Smooth muscle cell (in vitro differentiated cells): ENCODE measurements around the gene SORCS1. TPM values are rescaled to one million over a fixed set of nuclear protein-coding genes. Genes with fewer than 3 reads are reported as not detected.

Source experiments
- DNase-seq: peaks from one replicate; lab custom pipeline; 2025; ENCODE audit not compliant: unreplicated experiment; lab: John Stamatoyannopoulos, UW
- H2AFZ ChIP-seq: fragments of 200-600 bp; sonication (generic); 2 replicates; pipeline ENCODE4 v1.6.0; 2016; ENCODE audit warnings: antibody characterized with exemption, low read depth, mild to moderate bottlenecking
- H3F3A ChIP-seq: fragments of 200-600 bp; sonication (generic); 2 replicates; pipeline ENCODE4 v1.6.0; 2017; ENCODE audit warnings: antibody characterized with exemption, low read depth
- H3K27ac ChIP-seq: fragments of 200-600 bp; sonication (generic); 2 replicates; pipeline ENCODE4 v1.5.1; 2016; ENCODE audit warnings: low read depth, mild to moderate bottlenecking
- H3K27me3 ChIP-seq: fragments of 200-600 bp; sonication (generic); 2 replicates; pipeline ENCODE4 v1.6.1; 2016; ENCODE audit warnings: low read depth, mild to moderate bottlenecking
- H3K36me3 ChIP-seq: fragments of 200-600 bp; sonication (generic); 2 replicates; pipeline ENCODE4 v1.5.1; 2016; ENCODE audit warnings: low read depth
- H3K4me1 ChIP-seq: fragments of 200-600 bp; sonication (generic); 2 replicates; pipeline ENCODE4 v1.5.1; 2016; ENCODE audit warnings: low read depth
- H3K4me2 ChIP-seq: fragments of 200-600 bp; sonication (generic); 2 replicates; pipeline ENCODE4 v1.6.0; 2016; ENCODE audit warnings: mild to moderate bottlenecking
- H3K4me3 ChIP-seq: fragments of 200-600 bp; sonication (generic); 2 replicates; pipeline ENCODE4 v1.5.1; 2016; ENCODE audit warnings: mild to moderate bottlenecking
- H3K79me2 ChIP-seq: fragments of 200-600 bp; sonication (generic); 2 replicates; pipeline ENCODE4 v1.6.0; 2016; ENCODE audit warnings: low read depth, mild to moderate bottlenecking
- H3K9ac ChIP-seq: fragments of 200-600 bp; sonication (generic); 2 replicates; pipeline ENCODE4 v1.6.0; 2016; ENCODE audit warnings: low read depth
- H3K9me3 ChIP-seq: fragments of 200-600 bp; sonication (generic); replicated peaks from 2 replicates; pipeline ENCODE4 v1.5.1; 2016; ENCODE audit warnings: low read depth
- H4K20me1 ChIP-seq: fragments of 200-600 bp; sonication (generic); 2 replicates; pipeline ENCODE4 v1.6.0; 2016; ENCODE audit warnings: low read depth
- CTCF ChIP-seq: fragments of 200-600 bp; sonication (generic); IDR thresholded peaks from 2 replicates; pipeline ENCODE4 v1.5.1; 2017; ENCODE audit warnings: borderline replicate concordance, mild to moderate bottlenecking, antibody characterized with exemption; ENCODE audit not compliant: insufficient read depth, poor library complexity, severe bottlenecking
- WGBS: methylation state at CpG from one replicate; pipeline ENCODE4 v1.1.7; 2016; ENCODE audit warnings: low lambda C conversion rate; 5-methylcytosine and 5-hydroxymethylcytosine counted together
- polyA plus RNA-seq: library from polyadenylated mRNA; unstranded; fragments of >200 nt; fragmentation: Nextera tagmentation; extraction: Ambion mirVana; gene quantifications from 2 replicates; pipeline ENCODE4 v1.2.1, GENCODE V29; 2016
- total RNA-seq: library from RNA; depleted of rRNA; stranded (reverse); fragments of >200 nt; gene quantifications from 2 replicates; pipeline ENCODE4 v1.2.3, GENCODE V29; 2014

Gene SORCS1
- total and polyA plus RNA-seq, 2 experiments from 2014 or later = 0.67 TPM; not detected in 1

- Histone ChIP-seq H3K27me3 (no peaks in the 10 kb centered on the region), H3K36me3 (no peaks in the 10 kb centered on the region), H3K9me3 (no peaks in the 10 kb centered on the region), H4K20me1 (no peaks in the 10 kb centered on the region), H3K4me1 (peaks cover 4% of the 10 kb centered on the region), H2AFZ (no peak overlapping the region), H3K9ac (no peak overlapping the region), H3K27ac (no peak overlapping the region), H3K79me2 (no peaks in the 10 kb centered on the region), H3K4me3 (no peak overlapping the region), H3F3A (no peaks in the 10 kb centered on the region), H3K4me2 (no peak overlapping the region)
- no peak for DNase-seq
- TF ChIP-seq CTCF = no peak
- WGBS = 96% methylated on average over 2 of the region's 2 CpGs
These were observed 261.3 kb downstream of the SORCS1 start for GRCh38 chr10:106903180-106903579.

GRCh38 chr10:106900016-106900652 lies 264.4 kb downstream of the SORCS1 start:
- H3K36me3 ChIP-seq = no peaks in the 10 kb centered on the region
- no peak overlapping the region for H2AFZ ChIP-seq
- H3F3A ChIP-seq = no peaks in the 10 kb centered on the region
- no peak overlapping the region for H3K4me2 ChIP-seq
- no peaks in the 10 kb centered on the region for H3K79me2 ChIP-seq
- TF ChIP-seq CTCF = no peak
- no peak overlapping the region for H3K9ac ChIP-seq
- H3K4me1 ChIP-seq = peaks cover 4% of the 10 kb centered on the region
- no peaks in the 10 kb centered on the region for H3K9me3 ChIP-seq
- H3K4me3 ChIP-seq = no peak overlapping the region
- H3K27ac ChIP-seq = no peak overlapping the region
- no peaks in the 10 kb centered on the region for H4K20me1 ChIP-seq
- WGBS = 94% methylated on average over 7 of the region's 7 CpGs
- H3K27me3 ChIP-seq = no peaks in the 10 kb centered on the region
- no peak for DNase-seq

GRCh38 chr10:106898446-106898845 lies 266.1 kb downstream of the SORCS1 start:
- 63% methylated on average over 4 of the region's 4 CpGs for WGBS
- DNase-seq = no peak
- no peak overlapping the region for H3K27ac ChIP-seq

More at GRCh38 chr10:106898446-106898845, 266.1 kb downstream of the SORCS1 start:
- no peaks in the 10 kb centered on the region for H3K27me3 ChIP-seq
- H3K79me2 ChIP-seq = no peaks in the 10 kb centered on the region
- H3K9ac ChIP-seq = no peak overlapping the region
- H3F3A ChIP-seq = no peaks in the 10 kb centered on the region
- no peak overlapping the region for H3K4me3 ChIP-seq
- peak overlapping the region; percentile 24 for H3K4me2 ChIP-seq
- no peak overlapping the region for H2AFZ ChIP-seq
- no peaks in the 10 kb centered on the region for H3K4me1 ChIP-seq
- H4K20me1 ChIP-seq = no peaks in the 10 kb centered on the region
- H3K9me3 ChIP-seq = no peaks in the 10 kb centered on the region
- H3K36me3 ChIP-seq = no peaks in the 10 kb centered on the region
- TF ChIP-seq CTCF = no peak
